Panc1 (cell line): ENCODE results near the gene ADARB2.

Experiments used
- POLR2AphosphoS5 ChIP-seq: IDR thresholded peaks from 2 replicates; pipeline ENCODE4 v1.6.1; 2012; ENCODE audit warnings: mild to moderate bottlenecking, low read depth, low read length, moderate library complexity
- TCF7L2 ChIP-seq: IDR thresholded peaks from 2 replicates; pipeline ENCODE4 v1.6.1; 2011; ENCODE audit warnings: mild to moderate bottlenecking, low read depth, low read length, inconsistent platforms
- TF ChIP-seq, protein P1 (sequence below): fragments of 450-650 bp; IDR thresholded peaks from 2 replicates; pipeline ENCODE4 v1.5.1; 2017; ENCODE audit warnings: mild to moderate bottlenecking

DNA sequence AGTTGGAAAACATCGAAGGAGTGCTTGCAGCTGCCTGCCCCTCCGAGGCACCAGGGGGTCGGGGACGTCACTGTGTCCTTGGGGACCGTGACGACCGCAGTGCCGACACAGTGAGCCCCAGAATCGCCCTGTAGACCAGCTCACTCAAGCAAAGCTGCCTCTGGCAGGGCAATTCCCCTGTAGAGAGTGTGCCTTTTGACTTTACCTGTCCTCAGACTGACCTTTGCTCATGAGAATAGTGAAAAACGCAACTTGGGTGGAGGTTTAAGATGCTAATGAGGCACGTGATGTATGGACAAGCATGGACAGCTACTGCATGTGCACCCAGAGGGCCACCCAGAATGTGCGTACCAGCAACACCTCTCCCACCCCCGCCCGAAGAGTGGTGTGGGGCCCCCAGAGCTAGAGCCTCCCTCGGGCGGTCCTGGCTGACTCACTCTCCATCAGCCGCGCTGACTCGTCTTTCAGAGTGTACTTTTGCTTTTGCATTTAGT is 271.9 kb downstream of the ADARB2 start:
- TF ChIP-seq POLR2AphosphoS5 = no peak
- TF ChIP-seq, protein P1, sequence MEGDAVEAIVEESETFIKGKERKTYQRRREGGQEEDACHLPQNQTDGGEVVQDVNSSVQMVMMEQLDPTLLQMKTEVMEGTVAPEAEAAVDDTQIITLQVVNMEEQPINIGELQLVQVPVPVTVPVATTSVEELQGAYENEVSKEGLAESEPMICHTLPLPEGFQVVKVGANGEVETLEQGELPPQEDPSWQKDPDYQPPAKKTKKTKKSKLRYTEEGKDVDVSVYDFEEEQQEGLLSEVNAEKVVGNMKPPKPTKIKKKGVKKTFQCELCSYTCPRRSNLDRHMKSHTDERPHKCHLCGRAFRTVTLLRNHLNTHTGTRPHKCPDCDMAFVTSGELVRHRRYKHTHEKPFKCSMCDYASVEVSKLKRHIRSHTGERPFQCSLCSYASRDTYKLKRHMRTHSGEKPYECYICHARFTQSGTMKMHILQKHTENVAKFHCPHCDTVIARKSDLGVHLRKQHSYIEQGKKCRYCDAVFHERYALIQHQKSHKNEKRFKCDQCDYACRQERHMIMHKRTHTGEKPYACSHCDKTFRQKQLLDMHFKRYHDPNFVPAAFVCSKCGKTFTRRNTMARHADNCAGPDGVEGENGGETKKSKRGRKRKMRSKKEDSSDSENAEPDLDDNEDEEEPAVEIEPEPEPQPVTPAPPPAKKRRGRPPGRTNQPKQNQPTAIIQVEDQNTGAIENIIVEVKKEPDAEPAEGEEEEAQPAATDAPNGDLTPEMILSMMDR = no peak
- no peak for TF ChIP-seq TCF7L2
